ENCODE results near the gene ENOX1. TPM values are rescaled to one million over a fixed set of nuclear protein-coding genes. Genes with fewer than 3 reads are reported as not detected.

The ENOX1 gene
- total RNA-seq, 1 experiment from 2014 or later = 0.26 TPM

DNA sequence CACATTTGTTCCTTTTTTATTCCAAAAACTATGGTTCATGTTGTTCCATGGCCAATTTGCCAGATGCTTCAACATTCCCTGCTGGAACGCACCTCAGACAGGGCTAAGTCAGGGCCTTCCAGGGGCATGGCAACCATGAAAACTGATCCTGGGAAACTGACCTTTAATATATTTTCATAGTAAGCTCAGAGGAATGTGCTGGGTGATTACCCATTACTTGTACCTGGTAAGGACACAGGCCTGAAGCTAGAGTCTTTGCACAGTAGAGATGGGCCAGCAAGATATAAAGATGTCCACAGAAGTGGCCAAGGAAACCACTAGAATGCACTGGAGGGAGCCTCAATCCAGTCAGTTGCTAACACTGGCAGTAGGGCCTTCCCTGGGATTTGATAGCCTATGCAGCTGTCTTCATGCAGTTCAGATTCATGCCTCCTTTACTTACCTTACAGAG is 353.1 kb downstream of the ENOX1 start:
- ChIA-PET CTCF (no interaction called here), POLR2A (interaction anchor here (0.9 kb wide), 1 partner anchor 27 kb away, joined by 6 read pairs; no protein-coding TSS in a partner anchor)
- no peak for DNase-seq (ENCODE audit: low spot score)
- ATAC-seq = no peak
- peaks cover 32% of the 10 kb centered on the region for H3K4me1 Mint-ChIP-seq
- TF ChIP-seq ZNF671 (CRISPR knock-in tag; IDR thresholded peaks at IDR 0.05) (no peak), ZNF423 (CRISPR knock-in tag; IDR thresholded peaks at IDR 0.05) (no peak), IRF2 (CRISPR knock-in tag; IDR thresholded peaks at IDR 0.05; ENCODE audit: borderline replicate concordance, low read depth) (no peak), TEAD4 (CRISPR knock-in tag; IDR thresholded peaks at IDR 0.05) (no peak), ELF4 (CRISPR knock-in tag; IDR thresholded peaks at IDR 0.05; ENCODE audit: low read depth) (no peak), GABPB1 (CRISPR knock-in tag; IDR thresholded peaks at IDR 0.05) (no peak), SMAD3 (CRISPR knock-in tag; IDR thresholded peaks at IDR 0.05; ENCODE audit: borderline replicate concordance) (no peak), TP53 (CRISPR knock-in tag; IDR thresholded peaks at IDR 0.05) (no peak)
- TF ChIP-seq, protein P1, sequence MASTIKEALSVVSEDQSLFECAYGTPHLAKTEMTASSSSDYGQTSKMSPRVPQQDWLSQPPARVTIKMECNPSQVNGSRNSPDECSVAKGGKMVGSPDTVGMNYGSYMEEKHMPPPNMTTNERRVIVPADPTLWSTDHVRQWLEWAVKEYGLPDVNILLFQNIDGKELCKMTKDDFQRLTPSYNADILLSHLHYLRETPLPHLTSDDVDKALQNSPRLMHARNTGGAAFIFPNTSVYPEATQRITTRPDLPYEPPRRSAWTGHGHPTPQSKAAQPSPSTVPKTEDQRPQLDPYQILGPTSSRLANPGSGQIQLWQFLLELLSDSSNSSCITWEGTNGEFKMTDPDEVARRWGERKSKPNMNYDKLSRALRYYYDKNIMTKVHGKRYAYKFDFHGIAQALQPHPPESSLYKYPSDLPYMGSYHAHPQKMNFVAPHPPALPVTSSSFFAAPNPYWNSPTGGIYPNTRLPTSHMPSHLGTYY (CRISPR knock-in tag; IDR thresholded peaks at IDR 0.05) = no peak
- TF ChIP-seq, protein P2, sequence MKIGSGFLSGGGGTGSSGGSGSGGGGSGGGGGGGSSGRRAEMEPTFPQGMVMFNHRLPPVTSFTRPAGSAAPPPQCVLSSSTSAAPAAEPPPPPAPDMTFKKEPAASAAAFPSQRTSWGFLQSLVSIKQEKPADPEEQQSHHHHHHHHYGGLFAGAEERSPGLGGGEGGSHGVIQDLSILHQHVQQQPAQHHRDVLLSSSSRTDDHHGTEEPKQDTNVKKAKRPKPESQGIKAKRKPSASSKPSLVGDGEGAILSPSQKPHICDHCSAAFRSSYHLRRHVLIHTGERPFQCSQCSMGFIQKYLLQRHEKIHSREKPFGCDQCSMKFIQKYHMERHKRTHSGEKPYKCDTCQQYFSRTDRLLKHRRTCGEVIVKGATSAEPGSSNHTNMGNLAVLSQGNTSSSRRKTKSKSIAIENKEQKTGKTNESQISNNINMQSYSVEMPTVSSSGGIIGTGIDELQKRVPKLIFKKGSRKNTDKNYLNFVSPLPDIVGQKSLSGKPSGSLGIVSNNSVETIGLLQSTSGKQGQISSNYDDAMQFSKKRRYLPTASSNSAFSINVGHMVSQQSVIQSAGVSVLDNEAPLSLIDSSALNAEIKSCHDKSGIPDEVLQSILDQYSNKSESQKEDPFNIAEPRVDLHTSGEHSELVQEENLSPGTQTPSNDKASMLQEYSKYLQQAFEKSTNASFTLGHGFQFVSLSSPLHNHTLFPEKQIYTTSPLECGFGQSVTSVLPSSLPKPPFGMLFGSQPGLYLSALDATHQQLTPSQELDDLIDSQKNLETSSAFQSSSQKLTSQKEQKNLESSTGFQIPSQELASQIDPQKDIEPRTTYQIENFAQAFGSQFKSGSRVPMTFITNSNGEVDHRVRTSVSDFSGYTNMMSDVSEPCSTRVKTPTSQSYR (CRISPR knock-in tag; IDR thresholded peaks at IDR 0.05) = no peak
- TF ChIP-seq, protein P3, sequence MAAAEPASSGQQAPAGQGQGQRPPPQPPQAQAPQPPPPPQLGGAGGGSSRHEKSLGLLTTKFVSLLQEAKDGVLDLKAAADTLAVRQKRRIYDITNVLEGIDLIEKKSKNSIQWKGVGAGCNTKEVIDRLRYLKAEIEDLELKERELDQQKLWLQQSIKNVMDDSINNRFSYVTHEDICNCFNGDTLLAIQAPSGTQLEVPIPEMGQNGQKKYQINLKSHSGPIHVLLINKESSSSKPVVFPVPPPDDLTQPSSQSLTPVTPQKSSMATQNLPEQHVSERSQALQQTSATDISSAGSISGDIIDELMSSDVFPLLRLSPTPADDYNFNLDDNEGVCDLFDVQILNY (CRISPR knock-in tag; IDR thresholded peaks at IDR 0.05) = no peak
- TF ChIP-seq, protein P4, sequence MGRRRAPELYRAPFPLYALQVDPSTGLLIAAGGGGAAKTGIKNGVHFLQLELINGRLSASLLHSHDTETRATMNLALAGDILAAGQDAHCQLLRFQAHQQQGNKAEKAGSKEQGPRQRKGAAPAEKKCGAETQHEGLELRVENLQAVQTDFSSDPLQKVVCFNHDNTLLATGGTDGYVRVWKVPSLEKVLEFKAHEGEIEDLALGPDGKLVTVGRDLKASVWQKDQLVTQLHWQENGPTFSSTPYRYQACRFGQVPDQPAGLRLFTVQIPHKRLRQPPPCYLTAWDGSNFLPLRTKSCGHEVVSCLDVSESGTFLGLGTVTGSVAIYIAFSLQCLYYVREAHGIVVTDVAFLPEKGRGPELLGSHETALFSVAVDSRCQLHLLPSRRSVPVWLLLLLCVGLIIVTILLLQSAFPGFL (CRISPR knock-in tag; IDR thresholded peaks at IDR 0.05; ENCODE audit: borderline replicate concordance) = no peak
- TF ChIP-seq, protein P5, sequence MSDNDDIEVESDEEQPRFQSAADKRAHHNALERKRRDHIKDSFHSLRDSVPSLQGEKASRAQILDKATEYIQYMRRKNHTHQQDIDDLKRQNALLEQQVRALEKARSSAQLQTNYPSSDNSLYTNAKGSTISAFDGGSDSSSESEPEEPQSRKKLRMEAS (CRISPR knock-in tag; IDR thresholded peaks at IDR 0.05) = no peak
- TF ChIP-seq, protein P6, sequence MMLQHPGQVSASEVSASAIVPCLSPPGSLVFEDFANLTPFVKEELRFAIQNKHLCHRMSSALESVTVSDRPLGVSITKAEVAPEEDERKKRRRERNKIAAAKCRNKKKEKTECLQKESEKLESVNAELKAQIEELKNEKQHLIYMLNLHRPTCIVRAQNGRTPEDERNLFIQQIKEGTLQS (CRISPR knock-in tag; conservative IDR thresholded peaks at IDR 0.05) = no peak
- TF ChIP-seq, protein P7, sequence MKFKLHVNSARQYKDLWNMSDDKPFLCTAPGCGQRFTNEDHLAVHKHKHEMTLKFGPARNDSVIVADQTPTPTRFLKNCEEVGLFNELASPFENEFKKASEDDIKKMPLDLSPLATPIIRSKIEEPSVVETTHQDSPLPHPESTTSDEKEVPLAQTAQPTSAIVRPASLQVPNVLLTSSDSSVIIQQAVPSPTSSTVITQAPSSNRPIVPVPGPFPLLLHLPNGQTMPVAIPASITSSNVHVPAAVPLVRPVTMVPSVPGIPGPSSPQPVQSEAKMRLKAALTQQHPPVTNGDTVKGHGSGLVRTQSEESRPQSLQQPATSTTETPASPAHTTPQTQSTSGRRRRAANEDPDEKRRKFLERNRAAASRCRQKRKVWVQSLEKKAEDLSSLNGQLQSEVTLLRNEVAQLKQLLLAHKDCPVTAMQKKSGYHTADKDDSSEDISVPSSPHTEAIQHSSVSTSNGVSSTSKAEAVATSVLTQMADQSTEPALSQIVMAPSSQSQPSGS (CRISPR knock-in tag; IDR thresholded peaks at IDR 0.05; ENCODE audit: borderline replicate concordance, low read depth) = no peak
- TF ChIP-seq, protein P8, sequence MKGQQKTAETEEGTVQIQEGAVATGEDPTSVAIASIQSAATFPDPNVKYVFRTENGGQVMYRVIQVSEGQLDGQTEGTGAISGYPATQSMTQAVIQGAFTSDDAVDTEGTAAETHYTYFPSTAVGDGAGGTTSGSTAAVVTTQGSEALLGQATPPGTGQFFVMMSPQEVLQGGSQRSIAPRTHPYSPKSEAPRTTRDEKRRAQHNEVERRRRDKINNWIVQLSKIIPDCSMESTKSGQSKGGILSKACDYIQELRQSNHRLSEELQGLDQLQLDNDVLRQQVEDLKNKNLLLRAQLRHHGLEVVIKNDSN (CRISPR knock-in tag; IDR thresholded peaks at IDR 0.05) = no peak
- no peak overlapping the region for H3K27ac Mint-ChIP-seq
- no peaks in the 10 kb centered on the region for H3K9me3 Mint-ChIP-seq
- no peaks in the 10 kb centered on the region for H3K36me3 Mint-ChIP-seq
- no peaks in the 10 kb centered on the region for H3K27me3 Mint-ChIP-seq (ENCODE audit: low read depth)
- no peak overlapping the region for H3K4me3 Mint-ChIP-seq

DNA sequence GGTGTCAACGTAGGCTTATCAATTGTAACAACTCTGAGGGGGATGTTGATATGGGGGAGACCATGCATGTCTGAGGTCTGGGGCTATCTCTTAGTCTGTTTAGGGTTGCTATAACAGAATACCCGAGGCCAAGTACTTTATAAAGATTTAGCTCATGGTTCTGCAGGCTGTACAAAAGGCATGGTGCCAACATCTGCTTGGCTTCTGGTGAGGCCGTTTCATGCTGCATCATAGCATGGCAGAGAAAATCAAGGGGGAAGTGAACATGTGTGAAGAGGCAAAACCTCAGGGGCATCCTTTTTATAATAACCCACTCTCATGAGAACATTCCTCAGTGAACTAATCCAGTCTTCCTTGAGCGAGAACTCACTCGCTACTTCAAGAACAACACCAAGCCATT is 353.8 kb downstream of the ENOX1 start:
- POLR2A ChIA-PET = no interaction called here
- Mint-ChIP-seq H3K36me3 (no peaks in the 10 kb centered on the region), H3K27me3 (ENCODE audit: low read depth) (no peaks in the 10 kb centered on the region), H3K4me1 (peaks cover 37% of the 10 kb centered on the region), H3K9me3 (no peaks in the 10 kb centered on the region), H3K27ac (no peak overlapping the region), H3K4me3 (no peak overlapping the region)
- ATAC-seq = no peak
- no peak for DNase-seq (ENCODE audit: low spot score)
- CTCF ChIA-PET = no interaction called here
- TF ChIP-seq NR3C1 (CRISPR knock-in tag; conservative IDR thresholded peaks at IDR 0.05; ENCODE audit: low read depth) (no peak), MXD4 (CRISPR knock-in tag; IDR thresholded peaks at IDR 0.05; ENCODE audit: borderline replicate concordance) (no peak), FOXJ3 (CRISPR knock-in tag; IDR thresholded peaks at IDR 0.05; ENCODE audit: borderline replicate concordance) (no peak), SMAD4 (CRISPR knock-in tag; IDR thresholded peaks at IDR 0.05) (no peak)
- TF ChIP-seq, protein P8 (CRISPR knock-in tag; IDR thresholded peaks at IDR 0.05) = no peak
- TF ChIP-seq, protein P9, sequence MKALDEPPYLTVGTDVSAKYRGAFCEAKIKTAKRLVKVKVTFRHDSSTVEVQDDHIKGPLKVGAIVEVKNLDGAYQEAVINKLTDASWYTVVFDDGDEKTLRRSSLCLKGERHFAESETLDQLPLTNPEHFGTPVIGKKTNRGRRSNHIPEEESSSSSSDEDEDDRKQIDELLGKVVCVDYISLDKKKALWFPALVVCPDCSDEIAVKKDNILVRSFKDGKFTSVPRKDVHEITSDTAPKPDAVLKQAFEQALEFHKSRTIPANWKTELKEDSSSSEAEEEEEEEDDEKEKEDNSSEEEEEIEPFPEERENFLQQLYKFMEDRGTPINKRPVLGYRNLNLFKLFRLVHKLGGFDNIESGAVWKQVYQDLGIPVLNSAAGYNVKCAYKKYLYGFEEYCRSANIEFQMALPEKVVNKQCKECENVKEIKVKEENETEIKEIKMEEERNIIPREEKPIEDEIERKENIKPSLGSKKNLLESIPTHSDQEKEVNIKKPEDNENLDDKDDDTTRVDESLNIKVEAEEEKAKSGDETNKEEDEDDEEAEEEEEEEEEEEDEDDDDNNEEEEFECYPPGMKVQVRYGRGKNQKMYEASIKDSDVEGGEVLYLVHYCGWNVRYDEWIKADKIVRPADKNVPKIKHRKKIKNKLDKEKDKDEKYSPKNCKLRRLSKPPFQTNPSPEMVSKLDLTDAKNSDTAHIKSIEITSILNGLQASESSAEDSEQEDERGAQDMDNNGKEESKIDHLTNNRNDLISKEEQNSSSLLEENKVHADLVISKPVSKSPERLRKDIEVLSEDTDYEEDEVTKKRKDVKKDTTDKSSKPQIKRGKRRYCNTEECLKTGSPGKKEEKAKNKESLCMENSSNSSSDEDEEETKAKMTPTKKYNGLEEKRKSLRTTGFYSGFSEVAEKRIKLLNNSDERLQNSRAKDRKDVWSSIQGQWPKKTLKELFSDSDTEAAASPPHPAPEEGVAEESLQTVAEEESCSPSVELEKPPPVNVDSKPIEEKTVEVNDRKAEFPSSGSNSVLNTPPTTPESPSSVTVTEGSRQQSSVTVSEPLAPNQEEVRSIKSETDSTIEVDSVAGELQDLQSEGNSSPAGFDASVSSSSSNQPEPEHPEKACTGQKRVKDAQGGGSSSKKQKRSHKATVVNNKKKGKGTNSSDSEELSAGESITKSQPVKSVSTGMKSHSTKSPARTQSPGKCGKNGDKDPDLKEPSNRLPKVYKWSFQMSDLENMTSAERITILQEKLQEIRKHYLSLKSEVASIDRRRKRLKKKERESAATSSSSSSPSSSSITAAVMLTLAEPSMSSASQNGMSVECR (CRISPR knock-in tag; IDR thresholded peaks at IDR 0.05; ENCODE audit: borderline replicate concordance) = no peak
